NCI-H1417 (cell line): ENCODE measurements around the gene SETX.

Source experiments
- DNase-seq, 3 experiments: peaks; one replicate each; lab custom pipeline; 2025; lab: John Stamatoyannopoulos, UW

Gene SETX

GRCh38 chr9:132351404-132352045 is 3.3 kb downstream of the SETX start:
- DNase-seq: no peak

GRCh38 chr9:132350861-132351315 is 3.9 kb downstream of the SETX start:
- DNase-seq: no peak

GRCh38 chr9:132348676-132349075 is 6.1 kb downstream of the SETX start:
- no peak for DNase-seq

- no peak for DNase-seq
Measured at GRCh38 chr9:132346177-132346576, 8.6 kb downstream of the SETX start.

- no peak for DNase-seq
Measured at GRCh38 chr9:132341177-132341840, 13.5 kb downstream of the SETX start.

- DNase-seq: no peak
Measured at GRCh38 chr9:132334364-132334763, 20.4 kb downstream of the SETX start.

GRCh38 chr9:132333556-132333955 is 21.2 kb downstream of the SETX start:
- DNase-seq: no peak

- DNase-seq: no peak
Measured at GRCh38 chr9:132328580-132328979, 26.2 kb downstream of the SETX start.

- no peak for DNase-seq
Measured at GRCh38 chr9:132327537-132327936, 27.2 kb downstream of the SETX start.

GRCh38 chr9:132324425-132324824 is 30.4 kb downstream of the SETX start:
- DNase-seq: peak in 1 of 3 experiments; percentile 34

GRCh38 chr9:132319421-132320110 is 35.2 kb downstream of the SETX start:
- DNase-seq: no peak

- no peak for DNase-seq
Measured at GRCh38 chr9:132312873-132313272, 41.9 kb downstream of the SETX start.

GRCh38 chr9:132312426-132312825 is 42.4 kb downstream of the SETX start:
- DNase-seq: no peak

GRCh38 chr9:132311978-132312377 is 42.8 kb downstream of the SETX start:
- no peak for DNase-seq

- no peak for DNase-seq
Measured at GRCh38 chr9:132309056-132309455, 45.7 kb downstream of the SETX start.

GRCh38 chr9:132301521-132301920 is 53.3 kb downstream of the SETX start:
- DNase-seq: no peak

GRCh38 chr9:132299221-132299620 is 55.6 kb downstream of the SETX start:
- no peak for DNase-seq

GRCh38 chr9:132295181-132295580 is 59.6 kb downstream of the SETX start:
- no peak for DNase-seq

GRCh38 chr9:132293145-132293721 is 61.6 kb downstream of the SETX start:
- no peak for DNase-seq

- DNase-seq: no peak
Measured at GRCh38 chr9:132288966-132289365, 65.8 kb downstream of the SETX start.

GRCh38 chr9:132288361-132288760 is 66.4 kb downstream of the SETX start:
- DNase-seq: no peak

- no peak for DNase-seq
Measured at GRCh38 chr9:132287256-132287760, 67.5 kb downstream of the SETX start.

- DNase-seq: no peak
Measured at GRCh38 chr9:132283863-132284262, 70.9 kb downstream of the SETX start.
